ENCODE results near the gene SDHD. TPM values are rescaled to one million over a fixed set of nuclear protein-coding genes. Genes with fewer than 3 reads are reported as not detected.
"Not testable (repeated sequence)": the region's sequence is repeated elsewhere in the genome, so short reads cannot be mapped to it uniquely, and the experiment has no call there.

SDHD gene
- 100 to 1,000 TPM; 158 to 166 TPM for total RNA-seq
- long read RNA-seq, transcript SDHD-201 (4 exons, 1,439 nt), result major isoform, 256 of 261 reads
- long read RNA-seq, partial matches to known transcripts, result 2 of 261 reads
- long read RNA-seq, other reads (novel, unspliced or antisense), result 2 of 261 reads

- ATAC-seq (peak; percentile 98), DNase-seq (peak; percentile 95)
- intact Hi-C loops (cut with DNase I), result no loop called here
Observed at GRCh38 chr11:112086422-112087191, at the start of gene SDHD, which contains the start of gene TIMM8B. Gene SDHD (plus strand): TSS chr11:112086873. CDS start chr11:112086908, 35 bp downstream. Gene TIMM8B (minus strand): TSS chr11:112086756. CDS start chr11:112086723, 33 bp downstream.

GRCh38 chr11:112037527-112037926 is 49.1 kb upstream of the SDHD start:
- DNase-seq (no peak), ATAC-seq (no peak)
- intact Hi-C loops (cut with DNase I), result no loop called here

- DNase-seq, result no peak
- ATAC-seq, result no peak
- intact Hi-C loops (cut with DNase I), result no loop called here
Observed at GRCh38 chr11:112042161-112042960, 44.3 kb upstream of the SDHD start.

GRCh38 chr11:112042961-112043304 is 43.7 kb upstream of the SDHD start:
- ATAC-seq (no peak), DNase-seq (no peak)
- intact Hi-C loops (cut with DNase I), result no loop called here

GRCh38 chr11:112044961-112045360 is 41.7 kb upstream of the SDHD start:
- no peak for ATAC-seq
- intact Hi-C loops (cut with DNase I), result no loop called here
- DNase-seq, result no peak

- ATAC-seq; intact Hi-C loops (cut with DNase I); DNase-seq: not testable (repeated sequence)
Observed at GRCh38 chr11:112046647-112047046, 40.0 kb upstream of the SDHD start.

GRCh38 chr11:112048256-112048655 is 38.4 kb upstream of the SDHD start:
- ATAC-seq; intact Hi-C loops (cut with DNase I); DNase-seq: not testable (repeated sequence)

- intact Hi-C loops (cut with DNase I), result no loop called here
- DNase-seq (no peak), ATAC-seq (no peak)
Observed at GRCh38 chr11:112049777-112050176, 36.9 kb upstream of the SDHD start.

GRCh38 chr11:112050721-112051120 is 36.0 kb upstream of the SDHD start:
- intact Hi-C loops (cut with DNase I), result no loop called here
- no peak for ATAC-seq
- DNase-seq, result no peak

GRCh38 chr11:112051768-112052167 is 34.9 kb upstream of the SDHD start:
- intact Hi-C loops (cut with DNase I), result no loop called here
- DNase-seq (no peak), ATAC-seq (no peak)

- intact Hi-C loops (cut with DNase I), result no loop called here
Observed at GRCh38 chr11:112057170-112057569, 29.5 kb upstream of the SDHD start.

GRCh38 chr11:112058103-112058502 is 28.6 kb upstream of the SDHD start:
- intact Hi-C loops (cut with DNase I), result no loop called here
- ATAC-seq, result no peak
- no peak for DNase-seq

More at GRCh38 chr11:112057170-112057569, 29.5 kb upstream of the SDHD start:
- DNase-seq (no peak), ATAC-seq (no peak)

- intact Hi-C loops (cut with DNase I), result no loop called here
- DNase-seq, result no peak
- ATAC-seq, result no peak
Observed at GRCh38 chr11:112062923-112063322, 23.8 kb upstream of the SDHD start.

GRCh38 chr11:112073941-112074811 is 12.5 kb upstream of the SDHD start, which contains the start of the genes NKAPD1 and PIH1D2:
Gene NKAPD1 (plus strand): TSS chr11:112074299. CDS start chr11:112075575, 1,276 bp downstream.
Gene PIH1D2 (minus strand): TSS chr11:112074017. CDS start chr11:112073174, 843 bp downstream.
- ATAC-seq, result peak; percentile 92 to 94
- peak; percentile 83 for DNase-seq
- intact Hi-C loops (cut with DNase I), result no loop called here

GRCh38 chr11:112082729-112083128 is 3.9 kb upstream of the SDHD start:
- ATAC-seq (no peak), DNase-seq (no peak)
- intact Hi-C loops (cut with DNase I), result no loop called here

- peak; percentile 32 to 49 for ATAC-seq
- DNase-seq, result no peak
- intact Hi-C loops (cut with DNase I), result no loop called here
Observed at GRCh38 chr11:112085822-112086421, 751 bp upstream of the SDHD start.

- intact Hi-C loops (cut with DNase I), result no loop called here
- ATAC-seq (peak in 1 of 2 donors; percentile 8), DNase-seq (no peak)
Observed at GRCh38 chr11:112087212-112087611, 539 bp downstream of the SDHD start.

GRCh38 chr11:112095302-112095701 is 8.6 kb downstream of the SDHD start:
- intact Hi-C loops (cut with DNase I), result not testable (repeated sequence)

More at GRCh38 chr11:112095302-112095701, 8.6 kb downstream of the SDHD start:
- not testable (repeated sequence) for DNase-seq, ATAC-seq

Data from left cardiac atrium (tissue), 4 donors.